EH (cell line): Measurements from ENCODE around the gene CCT7.

Experiments
- DNase-seq: peaks from one replicate; pipeline ENCODE4 v3.0.0-alpha.2; 2015; ENCODE audit warnings: low read depth

CCT7 gene

DNA sequence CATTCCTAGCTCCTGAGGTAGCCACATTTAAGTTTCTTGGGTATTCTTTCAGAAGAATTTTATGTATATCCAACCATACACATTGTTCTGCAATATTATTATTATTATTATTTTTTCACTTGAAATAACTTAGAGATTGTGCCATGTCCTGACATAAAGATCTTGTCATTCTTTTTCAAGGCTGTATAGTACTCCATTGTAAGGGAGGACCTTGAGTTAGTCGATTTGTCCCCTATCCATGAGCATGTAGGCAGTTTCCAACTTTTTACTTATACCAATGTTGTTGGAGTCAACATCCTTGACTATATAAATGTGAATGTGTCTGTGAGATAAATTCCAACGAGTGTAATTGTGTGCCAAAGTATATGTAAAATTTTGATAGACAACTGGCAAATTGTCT, 60.1 kb downstream of the CCT7 start:
- DNase-seq = no peak

DNA sequence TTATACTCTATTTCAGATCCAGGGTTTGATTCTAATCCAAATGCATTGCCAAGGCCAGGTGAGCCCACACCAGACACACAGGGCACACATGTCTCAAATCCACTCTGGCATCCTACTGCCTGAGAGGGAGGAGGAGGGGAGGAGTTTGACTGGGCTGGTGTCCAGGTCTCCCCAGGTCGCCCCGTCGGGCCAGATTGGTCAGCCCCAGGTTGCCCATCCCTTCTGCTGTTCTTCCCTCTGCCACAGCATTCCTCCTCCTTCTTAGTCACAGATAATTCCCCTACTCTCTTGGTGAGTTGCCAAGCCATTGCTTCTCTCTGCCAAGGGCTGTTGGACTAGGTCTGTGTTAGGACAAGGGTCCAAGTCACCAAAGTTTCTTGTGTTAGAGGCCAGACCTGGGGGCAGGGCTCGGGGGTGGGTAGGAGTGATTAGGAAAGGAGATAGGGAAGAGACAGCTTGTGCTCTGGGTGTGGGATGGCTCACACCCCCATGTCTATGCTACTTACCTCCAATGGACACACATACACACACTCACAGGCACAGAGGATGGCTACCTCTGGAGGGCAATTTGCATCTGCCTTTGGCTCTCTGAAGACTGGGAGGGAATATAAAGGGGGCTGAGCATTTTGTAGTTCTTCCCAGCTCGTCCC, 61.8 kb downstream of the CCT7 start:
- DNase-seq = peak; percentile 9

DNA sequence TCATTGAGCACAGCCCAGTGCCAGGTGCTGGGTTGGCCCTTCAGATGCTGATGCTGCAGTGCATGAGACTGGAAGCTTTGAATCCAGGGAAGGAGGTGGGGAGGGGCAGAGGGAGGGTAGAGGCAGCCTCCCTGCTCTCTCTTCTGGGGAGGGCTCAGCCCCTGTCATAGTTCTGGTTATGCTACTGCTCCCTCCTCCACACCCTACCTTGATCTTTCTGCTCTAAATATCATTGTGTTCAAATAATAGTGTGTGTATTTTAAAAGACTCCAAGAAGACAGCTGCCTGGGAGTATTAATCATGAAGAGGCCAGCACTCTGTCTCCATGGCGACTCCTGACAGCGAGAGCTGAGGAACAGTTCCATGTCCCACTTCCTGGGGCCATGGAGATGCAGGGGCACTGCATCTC, 63.0 kb downstream of the CCT7 start:
- DNase-seq = peak; percentile 54

DNA sequence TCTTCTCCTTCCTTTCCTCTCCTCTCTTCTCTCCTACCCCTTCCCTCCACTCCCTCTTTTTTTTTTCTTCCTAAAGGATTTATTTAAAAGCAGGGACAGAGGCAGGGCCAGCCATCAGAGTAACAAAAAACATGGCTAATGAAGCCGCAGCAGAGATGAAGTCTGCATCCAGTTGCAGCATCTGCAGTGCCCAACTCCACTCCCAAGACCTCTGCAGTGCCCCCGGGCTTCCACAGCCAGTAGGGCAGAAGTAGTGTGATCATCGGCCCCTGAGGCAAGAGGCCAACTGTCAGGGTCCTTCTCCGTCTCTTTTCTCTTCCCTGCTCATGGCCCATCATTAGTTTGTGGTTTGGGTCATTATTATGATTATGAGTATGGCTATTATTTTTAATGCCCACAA, 63.5 kb downstream of the CCT7 start:
- no peak for DNase-seq

DNA sequence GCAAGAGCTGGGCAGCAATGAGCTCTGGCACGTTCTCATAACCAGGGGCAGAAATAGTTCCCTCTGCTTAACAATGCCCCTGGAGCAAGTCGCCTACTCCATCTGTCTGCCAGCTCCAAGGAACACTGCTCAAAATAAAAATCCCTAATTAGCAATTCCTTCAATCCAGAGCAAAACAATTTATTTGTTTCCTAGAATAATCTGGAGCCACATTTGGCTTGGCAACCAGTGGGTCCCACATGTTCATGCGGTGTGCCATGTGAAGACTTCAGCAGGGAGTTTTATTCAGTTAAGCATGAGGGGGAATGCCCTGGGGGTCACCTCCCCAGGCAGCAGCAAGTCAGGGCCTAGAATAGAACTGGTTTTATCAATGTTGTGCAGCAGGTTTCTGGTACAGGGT, 66.8 kb downstream of the CCT7 start:
- DNase-seq = no peak

DNA sequence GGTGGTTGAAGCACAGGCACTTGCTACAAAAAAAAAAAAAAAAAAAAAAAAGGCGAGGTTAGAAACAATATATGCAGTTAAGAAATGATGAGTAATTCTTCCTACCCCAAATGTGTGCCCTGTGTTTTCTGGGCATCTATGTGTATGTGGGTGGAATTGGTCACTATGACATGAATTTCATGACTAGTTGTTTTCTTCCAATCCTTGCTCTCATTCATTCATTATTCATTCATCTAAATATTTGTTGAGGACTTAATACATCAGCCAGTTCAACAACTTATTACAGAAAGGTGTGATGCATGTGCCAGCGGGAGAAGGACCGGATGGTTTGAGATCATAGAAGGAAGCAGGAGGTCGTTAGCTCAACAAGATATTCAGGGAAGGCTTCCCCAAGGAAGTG, 67.5 kb downstream of the CCT7 start:
- DNase-seq = no peak
